Tibial nerve (tissue), 4 donors: ENCODE measurements around the gene RASSF1. TPM values are rescaled to one million over a fixed set of nuclear protein-coding genes. Genes with fewer than 3 reads are reported as not detected.

ENCODE experiments used
- DNase-seq, 2 donors: peaks; one replicate each; pipeline ENCODE4 v3.0.0-alpha.2; 2019; ENCODE audit warnings: low spot score in 2 of 2
- H3K27ac ChIP-seq, 4 donors: fragments of 200-600 bp; sonication (generic) in 3 of 4; one replicate each; pipeline ENCODE4 v1.5.1; 2017 to 2019; ENCODE audit warnings: mild to moderate bottlenecking in 1 of 4
- H3K27me3 ChIP-seq, 2 donors: fragments of 200-600 bp; sonication (generic) in 1 of 2; one replicate each; pipeline versions ENCODE4 v1.5.1 to v1.6.0; 2017 to 2019
- H3K36me3 ChIP-seq, 3 donors: fragments of 200-600 bp; sonication (generic); one replicate each; pipeline ENCODE4 v1.5.1; 2018 to 2019
- H3K4me1 ChIP-seq, 4 donors: fragments of 200-600 bp; sonication (generic) in 3 of 4; one replicate each; pipeline ENCODE4 v1.5.1; 2017 to 2019
- H3K4me3 ChIP-seq, 4 donors: fragments of 200-600 bp; sonication (generic) in 3 of 4; one replicate each; pipeline ENCODE4 v1.5.1; 2017 to 2019; ENCODE audit warnings: mild to moderate bottlenecking in 1 of 4, moderate library complexity in 1 of 4
- H3K9me3 ChIP-seq, 4 donors: fragments of 200-600 bp; sonication (generic) in 3 of 4; one replicate each; pipeline ENCODE4 v1.5.1; 2017 to 2019
- CTCF ChIP-seq, 5 experiments: fragments of 200-600 bp in 3 of 5; fragments of 450-650 bp in 2 of 5; sonication (generic) in 3 of 5; IDR thresholded peaks; one replicate each; pipeline ENCODE4 v1.5.1; 2016 to 2019; ENCODE audit warnings: antibody characterized with exemption in 5 of 5, mild to moderate bottlenecking in 3 of 5, moderate library complexity in 2 of 5
- EP300 ChIP-seq, 2 donors: sonication (generic); formaldehyde crosslinking; IDR thresholded peaks; one replicate each; pipeline ENCODE4 v1.6.1; 2017; ENCODE audit warnings: antibody characterized with exemption in 2 of 2, mild to moderate bottlenecking in 1 of 2
- POLR2A ChIP-seq, 2 donors: fragments of 450-650 bp; IDR thresholded peaks; one replicate each; pipeline ENCODE4 v1.6.1; 2017; ENCODE audit warnings: antibody characterized with exemption in 2 of 2, mild to moderate bottlenecking in 2 of 2, moderate library complexity in 2 of 2
- WGBS, 2 donors: methylation state at CpG; one replicate each; pipeline ENCODE4 v1.1.5; 2018; 5-methylcytosine and 5-hydroxymethylcytosine counted together
- total RNA-seq, 4 donors: library from RNA; depleted of rRNA; stranded (reverse); fragments of >200 nt; gene quantifications; one replicate each; pipeline ENCODE4 v1.1.0, GENCODE V29; 2016

The RASSF1 gene
- total RNA-seq, 4 donors from 2014 or later: 77.4 to 99.0 (median 82.6) TPM

- no peaks in the 10 kb centered on the region for H3K27me3 ChIP-seq
- H3K4me1 ChIP-seq: peaks cover 0 to 13% (median 5%) of the 10 kb centered on the region in 4 donors
- TF ChIP-seq CTCF (IDR thresholded peaks at IDR 0.05) (no peak), EP300 (IDR thresholded peaks at IDR 0.05) (no peak), POLR2A (IDR thresholded peaks at IDR 0.05) (no peak)
- no peak overlapping the region for H3K27ac ChIP-seq
- 88 to 93% methylated on average over 14 to 17 of the region's 17 CpGs for WGBS, 2 donors
- no peaks in the 10 kb centered on the region for H3K36me3 ChIP-seq
- no peak for DNase-seq
- no peak overlapping the region for H3K4me3 ChIP-seq
- H3K9me3 ChIP-seq: no peaks in the 10 kb centered on the region
Observed at GRCh38 chr3:50378757-50379156, 38.1 kb upstream of the RASSF1 start.

DNA sequence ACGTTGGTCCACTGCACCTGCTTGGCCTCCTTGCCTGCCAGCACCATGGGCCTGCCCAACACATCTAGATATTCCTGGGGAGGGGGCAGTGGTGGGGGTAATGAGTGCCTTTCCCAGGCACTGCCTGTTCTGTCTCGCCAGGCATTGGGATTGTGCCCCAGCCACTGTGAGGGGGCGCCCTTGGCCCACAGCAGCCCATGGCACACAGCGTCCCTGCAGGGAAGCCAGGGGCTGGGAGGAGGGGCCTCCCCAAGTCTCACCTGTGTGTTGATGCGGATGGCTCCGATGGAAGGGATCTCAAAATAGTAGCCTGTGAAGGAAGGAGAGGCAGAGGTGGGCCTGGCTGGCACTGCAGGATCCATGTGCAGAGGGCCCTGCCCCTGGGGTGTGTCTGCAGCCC lies 37.4 kb upstream of the RASSF1 start:
- WGBS, 2 donors: 73 to 81% methylated on average over 3 to 4 of the region's 6 CpGs

DNA sequence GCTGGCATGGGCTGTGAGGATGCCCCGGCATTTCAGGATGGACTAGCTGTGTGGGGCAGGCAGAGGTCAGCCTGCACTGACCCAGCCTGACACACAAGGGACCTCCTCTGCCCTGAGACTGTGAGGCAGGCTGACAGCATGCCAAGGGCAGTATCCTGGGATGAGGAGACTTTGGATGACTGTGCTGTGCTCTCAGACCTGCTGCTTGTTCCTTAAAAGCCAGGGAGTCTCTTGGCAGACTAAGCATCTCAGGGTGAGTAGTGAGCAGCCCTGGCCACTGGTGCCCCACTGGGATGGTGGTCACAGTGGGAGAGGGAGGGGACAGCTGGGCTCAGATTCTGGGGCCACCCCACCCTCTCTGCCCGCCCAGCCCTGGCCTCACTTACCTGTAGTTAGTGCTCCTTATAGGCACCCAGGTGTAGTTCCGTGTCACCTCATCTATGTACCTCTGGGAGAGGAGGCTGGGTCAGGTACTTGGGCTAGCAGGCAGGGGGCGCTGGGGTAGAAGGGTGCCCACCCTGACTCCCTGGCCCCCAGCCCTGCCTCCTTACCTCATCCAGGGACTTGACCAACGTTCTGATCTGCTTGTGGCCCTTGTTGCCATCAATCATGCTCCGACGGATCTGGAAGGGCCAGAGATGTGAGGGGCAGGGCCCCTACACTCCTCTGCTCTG lies 34.8 kb upstream of the RASSF1 start:
- Histone ChIP-seq H3K4me3 (no peak overlapping the region), H3K4me1 (peaks cover 0 to 13% (median 0%) of the 10 kb centered on the region in 4 donors), H3K36me3 (no peaks in the 10 kb centered on the region), H3K9me3 (no peaks in the 10 kb centered on the region), H3K27ac (no peak overlapping the region), H3K27me3 (no peaks in the 10 kb centered on the region)
- no peak for DNase-seq
- WGBS, 2 donors: 69 to 75% methylated on average over 6 to 7 of the region's 7 CpGs
- TF ChIP-seq CTCF (IDR thresholded peaks at IDR 0.05): no peak
- TF ChIP-seq EP300 (IDR thresholded peaks at IDR 0.05): no peak
- no peak for TF ChIP-seq POLR2A (IDR thresholded peaks at IDR 0.05)

More for the DNA sequence above, 37.4 kb upstream of the RASSF1 start:
- H3K36me3 ChIP-seq: no peaks in the 10 kb centered on the region
- H3K4me3 ChIP-seq: no peak overlapping the region
- no peaks in the 10 kb centered on the region for H3K9me3 ChIP-seq
- TF ChIP-seq POLR2A (IDR thresholded peaks at IDR 0.05) (no peak), CTCF (IDR thresholded peaks at IDR 0.05) (no peak), EP300 (IDR thresholded peaks at IDR 0.05) (no peak)
- no peak overlapping the region for H3K27ac ChIP-seq
- H3K4me1 ChIP-seq: peaks cover 0 to 7% (median 5%) of the 10 kb centered on the region in 4 donors
- H3K27me3 ChIP-seq: no peaks in the 10 kb centered on the region
- DNase-seq: no peak

- Histone ChIP-seq H3K36me3 (no peaks in the 10 kb centered on the region), H3K4me1 (peaks cover 0 to 13% (median 0%) of the 10 kb centered on the region in 4 donors), H3K27me3 (no peaks in the 10 kb centered on the region), H3K9me3 (no peaks in the 10 kb centered on the region), H3K4me3 (no peak overlapping the region), H3K27ac (no peak overlapping the region)
- TF ChIP-seq POLR2A (IDR thresholded peaks at IDR 0.05) (no peak), EP300 (IDR thresholded peaks at IDR 0.05) (no peak), CTCF (IDR thresholded peaks at IDR 0.05) (no peak)
- no peak for DNase-seq
- 65 to 69% methylated on average over 18 of the region's 22 CpGs for WGBS, 2 donors
Observed at GRCh38 chr3:50374363-50375257, 34.0 kb upstream of the RASSF1 start.
